Colonic mucosa (tissue), 4 donors: ENCODE data around the gene RP9. TPM values are rescaled to one million over a fixed set of nuclear protein-coding genes. Genes with fewer than 3 reads are reported as not detected.

Experiments used
- DNase-seq: peaks from one replicate; pipeline ENCODE4 v3.0.0-alpha.2; 2020
- H3K27ac ChIP-seq: fragments of 200-600 bp; one replicate; pipeline ENCODE4 v1.8.0; 2021
- H3K27me3 ChIP-seq: fragments of 200-600 bp; one replicate; pipeline ENCODE4 v1.8.0; 2021
- H3K36me3 ChIP-seq: fragments of 200-600 bp; one replicate; pipeline ENCODE4 v1.8.0; 2021
- H3K4me1 ChIP-seq: fragments of 200-600 bp; one replicate; pipeline ENCODE4 v1.8.0; 2021; ENCODE audit warnings: mild to moderate bottlenecking
- H3K4me3 ChIP-seq: fragments of 200-600 bp; one replicate; pipeline ENCODE4 v1.8.0; 2021
- H3K9ac ChIP-seq, 2 donors: one replicate each; pipeline ENCODE4 v1.7.0; 2013; ENCODE audit warnings: control low read depth in 2 of 2, low read depth in 2 of 2, low read length in 2 of 2
- H3K9me3 ChIP-seq: fragments of 200-600 bp; one replicate; pipeline ENCODE4 v1.8.0; 2021
- intact Hi-C: fragments of 100-400 bp; cut with DNase I; formaldehyde crosslinking; loops from one replicate; pipeline ENCODE4 v1.14.1; 2022
- total RNA-seq, 2 donors: library from RNA; stranded (reverse); fragmentation: NEBNext Ultra II Directional in 1 of 2; extraction: Animal tissue kit (Norgen Biotek cat#: 25700) in 1 of 2; gene quantifications; one replicate each; pipeline ENCODE4 v1.2.1, GENCODE V29; 2021
- TF ChIP-seq, protein P1 (sequence below): fragments of 200-600 bp; IDR thresholded peaks from one replicate; pipeline ENCODE4 v1.8.0; 2022; ENCODE audit warnings: antibody characterized with exemption, mild to moderate bottlenecking
- donor health status: healthy.
- donor health status: DM: no; HTN: no; CAD: no.
- donor health status: DM: no; HTN: no; CAD: no.

RP9 gene
- total RNA-seq, 2 donors from 2014 or later: 9.5 to 10.0 TPM

DNA sequence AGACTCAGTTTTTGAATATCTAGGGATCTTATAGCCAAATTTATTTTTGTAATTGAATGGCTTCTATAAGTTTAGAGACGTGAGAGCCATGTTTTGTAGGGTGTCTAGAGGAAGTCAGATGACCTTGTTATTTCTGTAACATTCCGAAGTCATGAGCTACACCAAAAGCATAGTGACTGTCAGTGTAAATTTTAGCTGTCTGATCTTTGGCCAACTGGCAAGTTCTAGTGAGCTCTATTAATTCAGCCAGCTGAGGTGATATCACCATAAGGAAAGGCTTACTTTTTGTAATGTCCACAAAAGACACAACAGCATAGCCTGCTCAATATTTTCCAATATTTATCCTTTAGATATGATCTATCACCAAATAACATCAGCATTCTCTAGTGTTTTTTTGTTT is 36.7 kb downstream of the RP9 start:
- H3K9me3 ChIP-seq: no peaks in the 10 kb centered on the region
- H3K27me3 ChIP-seq: no peaks in the 10 kb centered on the region
- intact Hi-C loops: no loop called here
- no peak overlapping the region for H3K4me3 ChIP-seq
- no peak for DNase-seq
- H3K27ac ChIP-seq: no peak overlapping the region
- TF ChIP-seq, protein P1, sequence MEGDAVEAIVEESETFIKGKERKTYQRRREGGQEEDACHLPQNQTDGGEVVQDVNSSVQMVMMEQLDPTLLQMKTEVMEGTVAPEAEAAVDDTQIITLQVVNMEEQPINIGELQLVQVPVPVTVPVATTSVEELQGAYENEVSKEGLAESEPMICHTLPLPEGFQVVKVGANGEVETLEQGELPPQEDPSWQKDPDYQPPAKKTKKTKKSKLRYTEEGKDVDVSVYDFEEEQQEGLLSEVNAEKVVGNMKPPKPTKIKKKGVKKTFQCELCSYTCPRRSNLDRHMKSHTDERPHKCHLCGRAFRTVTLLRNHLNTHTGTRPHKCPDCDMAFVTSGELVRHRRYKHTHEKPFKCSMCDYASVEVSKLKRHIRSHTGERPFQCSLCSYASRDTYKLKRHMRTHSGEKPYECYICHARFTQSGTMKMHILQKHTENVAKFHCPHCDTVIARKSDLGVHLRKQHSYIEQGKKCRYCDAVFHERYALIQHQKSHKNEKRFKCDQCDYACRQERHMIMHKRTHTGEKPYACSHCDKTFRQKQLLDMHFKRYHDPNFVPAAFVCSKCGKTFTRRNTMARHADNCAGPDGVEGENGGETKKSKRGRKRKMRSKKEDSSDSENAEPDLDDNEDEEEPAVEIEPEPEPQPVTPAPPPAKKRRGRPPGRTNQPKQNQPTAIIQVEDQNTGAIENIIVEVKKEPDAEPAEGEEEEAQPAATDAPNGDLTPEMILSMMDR: no peak
- no peaks in the 10 kb centered on the region for H3K4me1 ChIP-seq
- no peak overlapping the region for H3K9ac ChIP-seq
- H3K36me3 ChIP-seq: no peaks in the 10 kb centered on the region

DNA sequence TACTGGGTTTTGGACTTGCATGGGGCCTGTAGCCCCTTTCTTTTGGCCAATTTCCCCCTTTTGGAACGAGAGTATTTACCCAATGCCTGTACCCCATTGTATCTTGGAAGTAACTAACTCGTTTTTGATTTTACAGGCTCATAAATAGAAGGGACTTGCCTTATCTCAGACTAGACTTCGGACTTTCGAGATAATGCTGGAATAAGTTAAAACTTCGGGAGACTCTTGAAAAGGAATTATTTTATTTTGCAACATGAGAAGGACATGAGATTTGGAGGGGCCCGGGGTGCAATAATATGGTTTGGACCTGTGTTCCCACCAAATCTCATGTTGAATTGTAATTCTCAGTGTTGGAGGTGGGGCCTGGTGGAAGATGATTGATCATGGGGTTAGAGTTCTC is 38.4 kb downstream of the RP9 start:
- Histone ChIP-seq H3K4me1 (no peaks in the 10 kb centered on the region), H3K27me3 (no peaks in the 10 kb centered on the region), H3K9me3 (no peaks in the 10 kb centered on the region), H3K36me3 (no peaks in the 10 kb centered on the region), H3K4me3 (no peak overlapping the region), H3K9ac (no peak overlapping the region), H3K27ac (no peak overlapping the region)
- TF ChIP-seq, protein P1: no peak
- intact Hi-C loops: no loop called here
- DNase-seq: no peak

DNA sequence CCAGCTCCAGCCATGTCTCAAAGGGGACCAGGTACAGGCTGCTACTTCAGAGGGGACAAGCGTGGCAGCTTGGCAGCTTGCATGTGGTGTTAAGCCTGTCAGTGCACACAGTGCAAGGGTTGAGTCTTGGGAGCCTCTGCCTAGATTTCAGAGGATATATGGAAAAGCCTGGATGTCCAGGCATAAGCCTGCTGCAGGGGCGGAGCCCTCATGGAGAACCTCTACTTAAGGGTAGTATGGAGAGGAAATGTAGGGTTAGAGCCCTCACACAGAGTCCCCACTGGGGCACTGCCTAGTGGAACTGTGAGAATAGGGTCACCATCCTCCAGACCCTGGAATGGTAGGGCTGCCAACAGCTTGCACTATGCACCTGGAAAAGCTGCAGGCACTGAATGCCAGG is 38.9 kb downstream of the RP9 start:
- TF ChIP-seq, protein P1: no peak
- no peak overlapping the region for H3K9ac ChIP-seq
- H3K4me1 ChIP-seq: no peaks in the 10 kb centered on the region
- H3K27me3 ChIP-seq: no peaks in the 10 kb centered on the region
- H3K36me3 ChIP-seq: no peaks in the 10 kb centered on the region
- H3K27ac ChIP-seq: no peak overlapping the region
- no peak overlapping the region for H3K4me3 ChIP-seq
- intact Hi-C loops: no loop called here
- no peak for DNase-seq
- H3K9me3 ChIP-seq: no peaks in the 10 kb centered on the region

DNA sequence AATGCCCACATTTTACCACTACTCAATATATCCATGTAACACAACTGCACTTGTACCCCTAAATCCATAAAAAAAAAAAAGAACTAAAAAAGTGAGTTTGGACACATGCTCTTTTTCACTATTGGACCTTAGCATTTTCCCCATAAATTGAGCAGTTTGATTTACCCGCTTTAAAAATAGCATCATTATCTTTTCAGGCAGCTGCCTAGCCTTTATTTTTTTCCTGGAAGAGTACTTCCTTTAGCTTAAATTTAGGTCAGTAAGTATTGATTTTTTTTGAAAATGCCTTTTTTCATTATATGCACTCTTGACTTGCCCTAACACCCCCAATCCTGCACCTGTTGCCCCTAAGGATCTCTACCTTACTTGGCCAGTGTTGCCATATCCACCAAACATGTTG is 41.3 kb downstream of the RP9 start:
- H3K4me1 ChIP-seq: no peaks in the 10 kb centered on the region
- TF ChIP-seq, protein P1: no peak
- no peaks in the 10 kb centered on the region for H3K9me3 ChIP-seq
- H3K27me3 ChIP-seq: no peaks in the 10 kb centered on the region
- H3K27ac ChIP-seq: no peak overlapping the region
- no peak overlapping the region for H3K4me3 ChIP-seq
- no peak for DNase-seq
- intact Hi-C loops: no loop called here
- H3K36me3 ChIP-seq: no peaks in the 10 kb centered on the region
- no peak overlapping the region for H3K9ac ChIP-seq

DNA sequence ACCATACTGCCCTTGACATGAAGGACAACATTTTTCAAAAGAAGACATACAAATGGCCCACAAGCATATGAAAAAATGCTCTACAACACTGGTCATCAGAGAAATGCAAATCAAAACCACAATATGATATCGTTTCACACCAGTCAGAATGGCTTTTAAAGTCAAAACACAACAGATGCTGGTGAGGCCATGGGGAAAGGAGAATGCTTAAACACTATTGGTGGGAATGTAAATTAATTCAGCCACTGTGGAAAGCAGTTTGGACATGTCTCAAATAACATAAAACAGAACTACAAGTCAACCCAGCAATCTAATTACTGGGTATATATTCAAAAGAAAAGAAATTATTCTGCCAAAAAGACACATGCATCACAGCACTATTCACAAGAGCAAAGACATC is 42.4 kb downstream of the RP9 start:
- H3K27me3 ChIP-seq: no peaks in the 10 kb centered on the region
- H3K4me1 ChIP-seq: no peaks in the 10 kb centered on the region
- intact Hi-C loops: no loop called here
- DNase-seq: no peak
- TF ChIP-seq, protein P1: no peak
- no peaks in the 10 kb centered on the region for H3K9me3 ChIP-seq
- no peak overlapping the region for H3K9ac ChIP-seq
- H3K4me3 ChIP-seq: no peak overlapping the region
- no peak overlapping the region for H3K27ac ChIP-seq
- no peaks in the 10 kb centered on the region for H3K36me3 ChIP-seq

DNA sequence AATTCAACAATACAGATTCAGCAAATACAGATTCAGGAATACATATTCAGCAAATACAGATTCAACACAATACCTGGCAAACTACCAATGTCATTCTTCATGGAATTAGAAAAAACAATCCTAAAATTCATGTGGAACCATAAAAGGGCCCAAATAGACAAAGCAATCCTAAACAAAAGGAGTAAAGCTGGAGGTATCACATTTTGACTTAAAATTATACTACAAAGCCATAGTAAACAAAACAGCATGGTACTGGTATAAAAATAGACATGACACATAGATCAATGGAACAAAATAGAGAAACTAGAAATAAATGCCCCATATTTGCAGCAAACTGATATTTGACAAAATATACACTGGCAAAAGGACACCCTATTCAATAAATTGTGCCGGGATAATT is 43.2 kb downstream of the RP9 start:
- Histone ChIP-seq H3K4me1 (no peaks in the 10 kb centered on the region), H3K4me3 (no peak overlapping the region), H3K9me3 (no peaks in the 10 kb centered on the region), H3K36me3 (no peaks in the 10 kb centered on the region), H3K9ac (no peak overlapping the region), H3K27me3 (no peaks in the 10 kb centered on the region), H3K27ac (no peak overlapping the region)
- no peak for DNase-seq
- TF ChIP-seq, protein P1: no peak
- intact Hi-C loops: no loop called here
